ENCODE results near the gene EIF2B5. TPM values are rescaled to one million over a fixed set of nuclear protein-coding genes. Genes with fewer than 3 reads are reported as not detected.
A peak's percentile ranks its signal among the peaks of the same experiment; 100 is the strongest.

EIF2B5 gene
- total and polyA plus RNA-seq, 9 of the 15 experiments (the other 6 are each of a cell fraction or from before 2014, with no cell fraction given), result 19.1 to 92.4 (median 74.0) TPM

DNA sequence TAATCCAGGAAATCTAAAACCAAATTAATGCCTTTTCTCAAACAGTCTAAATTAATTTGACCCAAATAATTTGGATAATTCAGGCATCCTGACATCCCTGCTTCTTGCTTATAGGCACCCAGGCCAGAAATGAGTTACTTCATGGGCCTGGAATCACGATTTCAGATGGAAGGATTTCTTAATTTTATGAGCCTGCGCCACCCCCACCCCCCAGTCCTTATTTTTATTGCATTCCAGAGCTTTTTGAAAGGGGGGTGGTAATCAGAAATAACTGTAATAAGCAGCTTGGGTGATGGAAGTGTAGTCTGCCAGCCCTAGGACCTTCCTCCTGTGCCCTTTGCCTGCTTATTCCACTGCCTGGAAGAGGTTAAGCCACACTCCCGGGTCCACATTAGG is 40.8 kb downstream of the EIF2B5 start:
- peak overlapping the region; percentile 89 for H3K4me2 ChIP-seq (ENCODE audit: insufficient read depth, low read length)
- no peaks in the 10 kb centered on the region for H3K9me1 ChIP-seq (ENCODE audit: control insufficient read depth, insufficient read depth, low read length)
- ChIA-PET CTCF (ENCODE audit: low intra/inter-chr PET ratio) (interaction anchor here (1.0 kb wide), 1 partner anchor 30 kb away, joined by 3 read pairs; no protein-coding TSS in a partner anchor), POLR2A (interaction anchor here (0.6 to 2.6 kb wide), 5 partner anchors 10 to 1929 kb away, joined by 3 to 20 read pairs (median 4); partner anchors contain the start of gene ABCF3)
- BruUV-seq (replicated peaks), result TSS peak; percentile 69
- peak overlapping the region; percentile 82 for H3K27ac ChIP-seq (ENCODE audit: extremely low read depth, low read depth, low read length)
- peaks cover 69% of the 10 kb centered on the region for H3K36me3 ChIP-seq (ENCODE audit: control insufficient read depth, insufficient read depth, low read length)
- peaks cover 42 to 46% of the 10 kb centered on the region in 2 experiments; a peak in 4 of 5 replicates for H3K4me1 ChIP-seq (replicated peaks in 1 of 2; ENCODE audit: control insufficient read depth in 2 of 2, insufficient read depth in 2 of 2, low read length in 2 of 2)
- peak overlapping the region; percentile 91 to 100; a peak in 3 of 4 replicates for H3K9ac ChIP-seq (ENCODE audit: insufficient read depth in 1 of 2, low read depth in 2 of 2, low read length in 2 of 2)
- ATAC-seq, result no peak
- peaks cover 17% of the 10 kb centered on the region for H4K20me1 ChIP-seq (replicated peaks; ENCODE audit: control insufficient read depth, insufficient read depth, low read length)
- H3K4me3 ChIP-seq, result peak overlapping the region; percentile 81
- 0% methylated on average over 3 of the region's 3 CpGs for WGBS (ENCODE audit: insufficient coverage, low coverage, missing lambda C conversion rate)
- DNase-seq (ENCODE audit: extremely low read depth in 1 of 4, low spot score in 3 of 4), result no peak
- peaks cover 46% of the 10 kb centered on the region for H3K79me2 ChIP-seq (ENCODE audit: control insufficient read depth, insufficient read depth, low read length)
- H3K27me3 ChIP-seq (ENCODE audit: control insufficient read depth in 2 of 2, insufficient read depth in 2 of 2, low read length in 2 of 2), result no peaks in the 10 kb centered on the region
- no peaks in the 10 kb centered on the region for H3K9me3 ChIP-seq (replicated peaks; ENCODE audit: control insufficient read depth, insufficient read depth, low read depth, low read length)
- in situ Hi-C loops (cut with MboI), result no loop called here
- intact Hi-C loops (cut with micrococcal nuclease), result loop anchor here (2.0 kb wide), 1 partner anchor 21 kb away; the partner anchor contains the start of gene DVL3
- TF ChIP-seq SETDB1 (IDR thresholded peaks at IDR 0.05; ENCODE audit: low read length) (no peak), TEAD2 (tag; IDR thresholded peaks at IDR 0.05) (0 out of 2 replicates have a peak, but pooled peaks have one; percentile 32), HNRNPUL1 (IDR thresholded peaks at IDR 0.05; ENCODE audit: low read length) (no peak)
- no peak for FAIRE-seq
- no peak overlapping the region for H2AFZ ChIP-seq (ENCODE audit: low read depth, low read length)
